Activated T-cell treated with anti-CD3 and anti-CD28 coated beads for 4 hours (primary cell): ENCODE data around the gene KRTAP10-1.
"Not testable (repeated sequence)": the region's sequence is repeated elsewhere in the genome, so short reads cannot be mapped to it uniquely, and the experiment has no call there.

Experiments used
- DNase-seq: peaks from one replicate; pipeline ENCODE4 v3.0.0-alpha.2; 2020

KRTAP10-1 gene

GRCh38 chr21:44569861-44570517 is 30.0 kb upstream of the KRTAP10-1 start:
- no peak for DNase-seq

GRCh38 chr21:44568667-44569556 is 28.9 kb upstream of the KRTAP10-1 start:
- DNase-seq: no peak

- DNase-seq: no peak
These were observed 28.3 kb upstream of the KRTAP10-1 start for GRCh38 chr21:44568261-44568660.

GRCh38 chr21:44567481-44568171 is 27.6 kb upstream of the KRTAP10-1 start:
- DNase-seq: no peak

GRCh38 chr21:44566403-44566802 is 26.4 kb upstream of the KRTAP10-1 start:
- DNase-seq: no peak

GRCh38 chr21:44564886-44565598 is 25.0 kb upstream of the KRTAP10-1 start:
- no peak for DNase-seq

- DNase-seq: no peak
These were observed 24.1 kb upstream of the KRTAP10-1 start for GRCh38 chr21:44564099-44564498.

GRCh38 chr21:44558695-44559094 is 18.7 kb upstream of the KRTAP10-1 start, which contains the start of gene KRTAP10-3:
Gene KRTAP10-3 (minus strand): TSS chr21:44558795. CDS start chr21:44558715, 80 bp downstream.
- no peak for DNase-seq

- DNase-seq: not testable (repeated sequence)
These were observed 18.3 kb upstream of the KRTAP10-1 start for GRCh38 chr21:44558329-44558675.

- DNase-seq: no peak
These were observed 17.7 kb upstream of the KRTAP10-1 start for GRCh38 chr21:44557491-44558328.

GRCh38 chr21:44556879-44557278 is 16.9 kb upstream of the KRTAP10-1 start:
- DNase-seq: no peak

- DNase-seq: no peak
These were observed 15.3 kb upstream of the KRTAP10-1 start for GRCh38 chr21:44555200-44555875.

GRCh38 chr21:44552681-44553080 is 12.7 kb upstream of the KRTAP10-1 start:
- DNase-seq: no peak

GRCh38 chr21:44552136-44552535 is 12.1 kb upstream of the KRTAP10-1 start:
- no peak for DNase-seq

GRCh38 chr21:44551340-44551961 is 11.5 kb upstream of the KRTAP10-1 start, which contains the start of gene KRTAP10-2:
Gene KRTAP10-2 (minus strand): TSS chr21:44551505. CDS start chr21:44551458, 47 bp downstream.
- no peak for DNase-seq

GRCh38 chr21:44550807-44551206 is 10.8 kb upstream of the KRTAP10-1 start:
- DNase-seq: no peak

GRCh38 chr21:44550285-44550684 is 10.3 kb upstream of the KRTAP10-1 start:
- not testable (repeated sequence) for DNase-seq

- no peak for DNase-seq
These were observed 9.7 kb upstream of the KRTAP10-1 start for GRCh38 chr21:44549525-44550211.

GRCh38 chr21:44548922-44549321 is 8.9 kb upstream of the KRTAP10-1 start:
- no peak for DNase-seq

GRCh38 chr21:44548381-44548780 is 8.4 kb upstream of the KRTAP10-1 start:
- DNase-seq: no peak
